Measurements from ENCODE around the gene MGLL.

The MGLL gene

GRCh38 chr3:127701280-127701911 lies 120.9 kb downstream of the MGLL start:
- DNase-seq, result no peak

DNA sequence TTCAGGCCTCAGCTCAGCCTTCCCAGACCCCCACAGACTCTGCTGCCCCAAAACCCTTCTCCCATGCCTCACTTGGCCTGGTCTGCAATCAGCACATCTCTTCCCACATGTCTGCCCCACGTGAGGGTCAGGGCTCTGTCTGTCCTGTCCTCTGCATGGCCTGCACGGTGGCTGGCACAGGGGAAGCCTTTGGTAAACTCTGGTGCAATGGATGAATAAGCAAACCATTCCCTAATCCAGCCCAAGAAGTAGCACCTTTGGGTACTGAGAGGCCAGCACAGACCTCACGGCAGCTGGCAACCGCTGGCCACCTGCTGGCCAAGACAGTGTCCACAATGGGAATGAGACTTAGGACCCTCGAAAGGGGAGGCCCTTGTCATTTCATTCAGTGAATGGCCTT lies 121.9 kb downstream of the MGLL start:
- DNase-seq, result no peak

DNA sequence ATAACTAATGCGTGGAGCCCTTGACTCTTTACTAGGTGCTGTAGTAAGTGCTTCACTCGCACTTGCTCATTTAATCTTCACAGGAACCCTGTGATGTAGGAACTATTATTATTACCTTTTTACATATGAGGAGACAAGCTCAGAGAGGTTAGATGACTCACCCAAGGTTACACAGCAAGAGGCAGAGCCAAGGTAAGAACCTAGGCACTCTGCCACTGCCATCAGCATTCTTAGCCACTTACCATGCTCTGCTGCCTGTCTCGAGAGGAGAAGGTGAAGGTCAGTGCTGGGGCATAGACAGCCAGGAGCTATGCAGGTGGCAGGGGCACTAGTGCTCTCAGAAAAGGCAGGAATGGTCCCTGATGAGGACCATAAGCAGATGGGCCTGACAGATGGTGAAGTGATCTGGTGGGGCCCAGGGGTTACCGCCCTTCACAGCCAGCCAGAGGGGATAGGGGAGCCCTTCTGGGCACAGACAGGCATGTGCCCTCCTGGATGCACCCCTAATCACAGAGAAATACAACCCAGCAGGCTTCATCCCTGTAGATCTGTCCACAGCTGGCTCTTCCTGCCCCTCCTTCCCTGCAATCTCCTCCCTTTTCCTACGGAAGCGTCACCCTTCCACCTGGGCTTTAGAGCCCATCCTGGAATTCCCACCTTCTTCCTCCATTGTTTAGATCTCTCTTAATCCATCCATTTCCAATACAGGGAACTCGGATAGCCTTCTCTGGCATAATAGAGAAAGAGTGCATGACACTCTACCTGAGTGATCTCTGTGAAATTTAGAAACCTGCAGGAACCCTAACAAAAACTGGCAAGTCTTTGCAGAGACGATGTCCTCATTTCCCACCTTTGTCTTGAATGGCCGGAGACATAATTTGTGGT lies 122.7 kb downstream of the MGLL start:
- no peak for DNase-seq

GRCh38 chr3:127698691-127699415 lies 123.5 kb downstream of the MGLL start:
- DNase-seq, result no peak

DNA sequence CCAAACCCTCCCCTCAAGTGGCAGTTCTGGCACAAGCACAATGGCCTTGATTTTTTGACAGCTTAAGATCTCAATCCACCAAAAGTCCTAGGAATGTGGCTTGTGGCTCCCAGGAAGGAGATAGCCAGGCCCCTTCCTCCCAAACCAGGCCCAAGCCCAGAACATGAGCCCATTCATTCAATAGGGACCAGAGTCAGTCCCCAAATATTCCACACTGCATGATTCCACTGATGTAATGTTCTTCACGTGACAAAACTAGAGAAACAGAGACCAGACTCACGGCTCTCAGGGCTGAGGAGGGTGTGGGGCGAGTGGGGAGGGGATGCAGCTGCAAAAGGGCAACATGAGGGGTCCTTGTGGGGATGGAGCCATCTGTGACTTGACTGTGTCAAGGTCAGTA lies 124.0 kb downstream of the MGLL start:
- no peak for DNase-seq

- peak; percentile 78 for DNase-seq
These were observed 124.6 kb downstream of the MGLL start for GRCh38 chr3:127697551-127698240.

DNA sequence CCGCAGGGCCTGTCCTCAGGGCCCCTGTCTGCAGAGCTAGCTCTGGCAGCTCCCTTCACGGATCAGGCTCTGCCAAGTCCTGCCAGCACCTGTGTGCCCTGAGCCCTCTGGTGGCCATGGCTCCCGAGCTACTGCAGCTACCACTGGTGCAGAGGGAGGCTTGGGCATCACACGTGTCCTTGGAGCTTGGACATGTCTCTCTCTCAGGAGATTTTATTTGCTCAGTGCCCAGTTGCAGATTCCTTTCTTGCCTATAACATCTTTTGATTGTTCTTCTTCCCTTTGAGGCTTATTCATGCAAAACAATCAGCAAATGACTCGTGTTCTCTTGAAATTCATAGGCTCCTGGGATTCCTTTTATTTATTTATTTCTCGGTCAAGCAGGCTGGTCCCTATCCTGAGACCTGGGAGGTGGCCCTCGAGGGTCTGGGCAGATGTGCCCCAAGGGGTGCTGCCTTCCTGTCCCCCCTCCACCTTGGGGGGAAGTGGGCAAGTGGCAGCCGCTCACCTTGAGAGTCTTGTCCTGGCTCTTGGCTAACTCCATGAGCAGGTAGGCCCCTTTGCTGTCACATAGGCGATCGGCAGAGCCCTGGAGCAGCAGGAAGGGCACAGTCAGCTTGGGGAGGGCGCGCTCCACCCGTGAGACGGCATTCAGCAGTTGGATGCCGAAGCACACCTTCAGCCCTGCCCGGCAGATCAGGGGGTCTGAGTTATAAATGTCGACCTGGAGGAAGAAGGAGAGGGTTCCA lies 127.7 kb downstream of the MGLL start:
- peak; percentile 44 for DNase-seq

- DNase-seq, result no peak
These were observed 128.9 kb downstream of the MGLL start for GRCh38 chr3:127693336-127693843.

GRCh38 chr3:127692501-127693335 lies 129.6 kb downstream of the MGLL start:
- no peak for DNase-seq

GRCh38 chr3:127691974-127692373 lies 130.3 kb downstream of the MGLL start:
- no peak for DNase-seq

DNA sequence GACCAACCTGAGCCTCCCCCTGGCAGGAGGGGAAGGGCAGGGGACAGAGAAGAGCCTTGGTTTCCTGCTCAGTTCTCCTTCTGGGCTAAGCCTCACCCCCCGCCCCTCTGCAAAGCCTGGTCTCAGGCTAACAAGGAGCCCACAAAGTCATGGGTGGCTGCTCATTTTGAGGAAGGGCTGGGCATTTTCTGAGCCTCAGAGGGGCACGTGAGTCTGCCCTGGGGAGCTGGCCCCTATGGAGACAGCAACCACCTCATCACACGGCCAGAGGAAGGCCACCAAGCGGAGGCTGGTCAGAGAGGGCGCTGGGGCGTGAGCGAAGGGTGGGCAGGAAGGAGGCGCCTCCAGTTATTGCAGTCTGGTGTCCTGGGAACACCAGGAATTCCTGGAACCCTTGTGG lies 130.8 kb downstream of the MGLL start:
- no peak for DNase-seq

DNA sequence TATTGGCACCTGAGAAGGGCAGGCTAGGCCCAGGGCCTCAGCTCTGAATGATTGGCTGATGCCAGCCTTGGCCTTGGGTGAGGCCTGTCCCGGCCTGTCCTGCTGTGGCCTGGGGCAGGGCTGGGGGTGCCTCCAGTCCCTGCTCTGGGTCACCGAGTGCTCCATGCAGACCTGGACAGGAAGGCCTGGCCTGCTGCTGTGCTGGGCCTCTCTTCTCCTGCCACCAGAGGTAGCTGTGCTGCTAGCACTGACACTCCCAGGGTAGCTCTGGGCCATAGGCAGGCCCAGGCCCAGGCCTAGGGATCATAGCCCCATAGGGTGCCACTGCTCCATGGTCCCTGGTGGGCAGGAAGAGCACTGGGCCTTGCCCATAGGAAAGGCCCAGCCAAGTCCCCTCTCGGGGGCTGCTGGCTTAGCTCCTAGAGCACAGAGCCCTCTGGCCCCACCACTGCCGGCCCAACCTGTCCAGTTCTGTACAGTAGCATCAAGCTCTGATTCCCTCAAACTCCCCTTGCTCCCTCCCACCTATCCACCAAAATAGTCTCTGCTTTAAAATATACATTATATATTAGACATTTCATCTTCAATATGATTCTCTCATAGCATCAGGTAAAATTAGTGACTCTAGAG lies 131.4 kb downstream of the MGLL start:
- peak; percentile 16 for DNase-seq

DNA sequence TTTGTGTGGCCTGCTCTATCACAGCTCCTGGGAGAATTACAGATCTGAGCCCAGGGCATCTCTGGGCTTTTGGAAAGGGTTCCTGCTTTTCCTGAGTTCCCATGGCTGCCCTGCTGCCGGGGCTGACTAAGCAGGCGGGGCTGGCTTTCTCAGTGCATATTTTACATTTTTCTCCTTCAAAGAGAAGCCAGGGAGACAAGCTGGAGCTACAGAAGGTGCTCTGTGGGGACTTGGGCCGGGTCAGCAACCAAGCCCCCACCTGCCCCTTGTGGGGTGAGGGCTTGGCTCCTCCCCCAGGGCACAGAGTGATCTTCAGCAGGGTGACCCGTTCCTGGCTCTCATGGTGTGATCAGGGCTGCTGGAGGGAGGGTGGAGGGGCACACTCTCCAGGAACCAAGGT lies 132.2 kb downstream of the MGLL start:
- DNase-seq, result no peak

DNA sequence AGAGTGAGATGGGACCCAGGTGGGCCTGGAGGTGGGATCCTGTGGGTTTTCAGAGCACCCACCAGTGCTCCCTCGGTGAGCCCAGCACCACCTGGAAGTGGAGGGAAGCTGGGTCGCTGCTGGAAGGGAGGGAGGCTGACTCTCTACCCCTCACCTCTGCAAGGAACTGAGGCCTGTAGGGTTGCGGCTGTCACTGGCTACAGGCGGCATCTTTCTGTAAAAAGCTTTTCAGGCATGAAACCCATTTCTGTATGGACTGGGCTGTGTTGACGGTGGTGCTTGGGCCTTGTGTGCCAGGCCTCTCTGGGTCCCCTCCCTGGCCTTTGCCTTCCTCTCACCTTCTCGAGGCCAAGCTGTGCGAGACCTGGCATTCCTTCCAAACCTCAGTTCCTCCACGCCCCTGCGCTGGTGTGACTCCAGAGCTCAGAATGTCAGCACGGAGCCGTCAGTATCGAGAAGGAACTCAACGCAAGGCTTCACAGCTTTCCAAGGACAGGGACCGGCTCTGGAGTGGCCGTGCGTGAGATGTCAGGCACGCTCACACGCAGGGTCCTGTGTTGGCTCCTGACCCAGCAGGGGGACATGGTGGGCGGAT lies 133.0 kb downstream of the MGLL start:
- DNase-seq, result no peak

- no peak for DNase-seq
These were observed 133.7 kb downstream of the MGLL start for GRCh38 chr3:127688416-127689265.

DNA sequence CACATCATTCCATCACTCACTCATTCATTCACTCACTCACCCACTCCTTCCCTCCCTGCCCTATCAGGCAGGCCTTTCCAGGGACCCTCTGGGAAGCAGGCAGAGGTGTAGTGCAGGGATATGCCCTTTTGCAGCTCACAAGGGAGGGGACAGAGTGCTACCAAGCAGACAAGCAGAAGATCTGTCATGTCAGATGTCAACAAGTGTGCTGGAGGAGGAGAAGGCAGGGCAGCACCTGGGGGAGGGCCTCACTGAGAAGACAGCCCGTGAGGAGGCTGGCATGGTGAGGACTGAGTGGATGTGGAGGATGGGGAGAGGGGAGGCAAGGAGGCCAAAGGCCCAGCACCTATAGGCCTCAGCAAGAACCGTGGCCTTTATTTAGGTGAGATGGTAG lies 134.3 kb downstream of the MGLL start:
- no peak for DNase-seq

DNA sequence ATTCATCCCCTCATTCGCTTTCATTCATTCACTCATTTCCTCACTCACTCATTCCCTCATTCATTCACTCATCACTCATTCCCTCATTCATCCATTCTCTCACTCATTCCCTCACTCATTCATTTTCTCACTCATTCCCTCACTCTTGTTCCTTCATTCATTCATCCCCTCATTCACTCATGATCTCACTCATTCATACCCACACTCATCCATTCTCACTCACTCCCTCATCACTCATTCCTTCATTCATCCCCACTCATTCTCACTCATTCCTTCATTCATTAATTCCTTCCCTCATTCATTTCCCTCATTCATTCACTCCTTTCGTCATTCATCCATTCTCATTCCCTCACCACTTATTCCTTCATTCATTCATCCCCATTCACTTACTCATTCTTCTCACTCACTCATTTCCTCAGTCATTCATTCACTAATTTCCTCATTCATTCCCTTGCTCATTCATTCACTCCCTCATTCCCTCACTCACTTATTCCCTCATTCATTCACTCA lies 135.0 kb downstream of the MGLL start:
- no peak for DNase-seq

GRCh38 chr3:127686512-127686894 lies 135.8 kb downstream of the MGLL start:
- no peak for DNase-seq

Data from activated CD4-positive, alpha-beta T cell treated with anti-CD3 and anti-CD28 coated beads, Interleukin-10, Interleukin-2, amounts not matched to agents 100 ng/mL and 50 ng/mL, durations not matched to agents 16 hours and 8 hours (primary cell).